Upper lobe of left lung (tissue), 6 donors: ENCODE results near the gene ANO4. TPM values are rescaled to one million over a fixed set of nuclear protein-coding genes. Genes with fewer than 3 reads are reported as not detected.

Source experiments
- ATAC-seq, 2 donors: fragments of 200-7000 bp; cut with Tn5 transposase; one replicate each; pipeline ENCODE4 v1.9.1; 2022; ENCODE audit warnings: mild to moderate bottlenecking in 2 of 2, moderate library complexity in 2 of 2; ENCODE audit not compliant: low FRiP score in 2 of 2
- DNase-seq, 2 donors: peaks; one replicate each; pipeline ENCODE4 v3.0.0-alpha.2; 2019 to 2020
- H3K27ac ChIP-seq, 4 donors: fragments of 200-600 bp; sonication (generic); one replicate each; pipeline ENCODE4 v1.5.1; 2016 to 2019
- H3K27me3 ChIP-seq, 4 donors: fragments of 200-600 bp; sonication (generic); one replicate each; pipeline ENCODE4 v1.5.1; 2017 to 2019
- H3K36me3 ChIP-seq, 4 donors: fragments of 200-600 bp; sonication (generic); one replicate each; pipeline ENCODE4 v1.5.1; 2016 to 2019
- H3K4me1 ChIP-seq, 4 donors: fragments of 200-600 bp; sonication (generic); one replicate each; pipeline ENCODE4 v1.5.1; 2018 to 2019
- H3K4me3 ChIP-seq, 4 donors: fragments of 200-600 bp; sonication (generic); one replicate each; pipeline ENCODE4 v1.5.1; 2017 to 2019; ENCODE audit warnings: mild to moderate bottlenecking in 2 of 4, moderate library complexity in 1 of 4
- H3K9me3 ChIP-seq, 4 donors: fragments of 200-600 bp; sonication (generic); one replicate each; pipeline ENCODE4 v1.5.1; 2018 to 2019
- EP300 ChIP-seq, 4 donors: sonication (generic); formaldehyde crosslinking; IDR thresholded peaks; one replicate each; pipeline ENCODE4 v1.5.1; 2017; ENCODE audit warnings: antibody characterized with exemption in 4 of 4, control low read depth in 2 of 4
- POLR2A ChIP-seq, 4 donors: fragments of 450-650 bp; IDR thresholded peaks; one replicate each; pipeline ENCODE4 v1.5.1; 2016 to 2017; ENCODE audit warnings: antibody characterized with exemption in 4 of 4, mild to moderate bottlenecking in 2 of 4
- POLR2AphosphoS5 ChIP-seq, 2 donors: sonication (generic); formaldehyde crosslinking; IDR thresholded peaks; one replicate each; pipeline ENCODE4 v1.5.1; 2017; ENCODE audit warnings: antibody characterized with exemption in 2 of 2
- WGBS, 2 donors: methylation state at CpG; one replicate each; pipeline ENCODE4 v1.1.5; 2017 to 2018; 5-methylcytosine and 5-hydroxymethylcytosine counted together
- total RNA-seq, 6 donors: library from RNA; depleted of rRNA in 4 of 6; stranded (reverse); fragments of >200 nt in 4 of 6; gene quantifications; one replicate each; pipeline versions ENCODE4 v1.1.0 to v1.2.1, GENCODE V29; 2016 to 2021
- TF ChIP-seq, protein P1 (sequence below), 6 experiments: fragments of 450-650 bp in 4 of 6; fragments of 200-600 bp in 2 of 6; sonication (generic) in 2 of 6; IDR thresholded peaks; one replicate each; pipeline ENCODE4 v1.5.1; 2016 to 2019; ENCODE audit warnings: antibody characterized with exemption in 6 of 6
- donor health status: DM: no; HTN: no; CAD: no; lungs with moderate emphysema.
- donor health status: DM: no; HTN: yes; CAD: no; lungs with severe emphysema.

ANO4 gene
- total RNA-seq, 6 donors from 2014 or later, result 0.17 to 1.2 (median 0.30) TPM; not detected in 3

DNA sequence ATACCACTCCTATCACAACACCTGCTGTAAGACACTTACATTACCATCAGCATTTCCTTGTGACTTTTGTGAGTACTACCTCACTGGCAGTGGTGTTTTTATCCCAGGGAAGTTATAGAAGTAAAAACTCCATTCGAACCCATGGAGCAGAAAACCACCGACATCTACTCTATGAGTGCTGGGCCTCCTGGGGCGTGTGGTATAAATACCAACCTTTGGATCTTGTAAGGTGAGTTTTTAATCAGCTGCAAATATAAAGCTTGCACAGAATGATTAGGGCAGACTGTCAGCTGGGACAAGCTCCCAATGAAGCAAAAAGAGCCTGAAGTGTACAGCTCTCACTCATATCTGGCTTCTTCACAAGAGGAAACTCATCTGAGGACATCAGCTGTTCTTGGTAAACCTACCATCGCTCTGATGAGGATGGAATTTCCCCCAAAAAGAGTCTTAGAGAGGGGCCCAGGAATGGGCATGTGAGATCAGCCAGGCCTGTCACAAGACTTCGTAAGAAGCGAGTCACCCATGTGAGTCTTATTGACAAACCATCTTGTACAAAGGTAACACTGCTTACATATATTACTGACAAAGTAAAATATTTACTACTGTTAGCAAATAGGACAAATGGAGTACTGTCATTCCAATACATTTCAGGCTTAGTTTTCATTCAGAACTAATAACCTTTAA, 245.4 kb downstream of the ANO4 start:
- Histone ChIP-seq H3K36me3 (no peaks in the 10 kb centered on the region), H3K4me1 (no peaks in the 10 kb centered on the region), H3K27ac (no peak overlapping the region), H3K4me3 (no peak overlapping the region), H3K27me3 (no peaks in the 10 kb centered on the region), H3K9me3 (no peaks in the 10 kb centered on the region)
- DNase-seq, result no peak
- 90 to 92% methylated on average over 6 of the region's 6 CpGs for WGBS, 2 donors
- TF ChIP-seq POLR2A (IDR thresholded peaks at IDR 0.05), result no peak
- TF ChIP-seq POLR2AphosphoS5 (IDR thresholded peaks at IDR 0.05), result no peak
- TF ChIP-seq, protein P1, sequence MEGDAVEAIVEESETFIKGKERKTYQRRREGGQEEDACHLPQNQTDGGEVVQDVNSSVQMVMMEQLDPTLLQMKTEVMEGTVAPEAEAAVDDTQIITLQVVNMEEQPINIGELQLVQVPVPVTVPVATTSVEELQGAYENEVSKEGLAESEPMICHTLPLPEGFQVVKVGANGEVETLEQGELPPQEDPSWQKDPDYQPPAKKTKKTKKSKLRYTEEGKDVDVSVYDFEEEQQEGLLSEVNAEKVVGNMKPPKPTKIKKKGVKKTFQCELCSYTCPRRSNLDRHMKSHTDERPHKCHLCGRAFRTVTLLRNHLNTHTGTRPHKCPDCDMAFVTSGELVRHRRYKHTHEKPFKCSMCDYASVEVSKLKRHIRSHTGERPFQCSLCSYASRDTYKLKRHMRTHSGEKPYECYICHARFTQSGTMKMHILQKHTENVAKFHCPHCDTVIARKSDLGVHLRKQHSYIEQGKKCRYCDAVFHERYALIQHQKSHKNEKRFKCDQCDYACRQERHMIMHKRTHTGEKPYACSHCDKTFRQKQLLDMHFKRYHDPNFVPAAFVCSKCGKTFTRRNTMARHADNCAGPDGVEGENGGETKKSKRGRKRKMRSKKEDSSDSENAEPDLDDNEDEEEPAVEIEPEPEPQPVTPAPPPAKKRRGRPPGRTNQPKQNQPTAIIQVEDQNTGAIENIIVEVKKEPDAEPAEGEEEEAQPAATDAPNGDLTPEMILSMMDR (IDR thresholded peaks at IDR 0.05), result no peak
- no peak for ATAC-seq

GRCh38 chr12:101040936-101041335, 246.4 kb downstream of the ANO4 start:
- H3K36me3 ChIP-seq, result no peaks in the 10 kb centered on the region
- no peak overlapping the region for H3K27ac ChIP-seq
- no peaks in the 10 kb centered on the region for H3K4me1 ChIP-seq
- H3K27me3 ChIP-seq, result no peaks in the 10 kb centered on the region
- H3K9me3 ChIP-seq, result no peaks in the 10 kb centered on the region
- no peak for ATAC-seq
- TF ChIP-seq POLR2A (IDR thresholded peaks at IDR 0.05), result no peak
- no peak for TF ChIP-seq POLR2AphosphoS5 (IDR thresholded peaks at IDR 0.05)
- no peak for TF ChIP-seq EP300 (IDR thresholded peaks at IDR 0.05)
- TF ChIP-seq, protein P1 (IDR thresholded peaks at IDR 0.05), result no peak
- no peak overlapping the region for H3K4me3 ChIP-seq
- no peak for DNase-seq

DNA sequence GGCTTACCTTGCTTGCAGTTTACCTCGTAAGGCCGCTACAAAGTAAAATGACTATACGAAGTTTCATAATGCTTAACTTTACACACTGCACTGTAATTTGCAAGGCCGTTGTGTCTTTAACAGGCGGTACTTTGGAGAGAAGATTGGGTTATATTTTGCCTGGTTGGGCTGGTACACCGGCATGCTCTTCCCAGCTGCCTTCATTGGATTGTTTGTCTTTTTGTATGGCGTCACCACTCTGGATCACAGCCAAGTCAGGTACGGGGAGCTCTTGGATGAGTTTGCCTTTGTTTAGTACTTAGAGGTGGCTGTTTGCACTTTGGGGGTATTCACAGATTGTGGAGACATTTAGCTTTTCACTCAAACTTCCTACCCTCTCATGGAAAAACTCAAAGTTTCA, 247.6 kb downstream of the ANO4 start:
- WGBS, 2 donors, result 82 to 83% methylated on average over 8 of the region's 8 CpGs
- no peak for DNase-seq
- H3K9me3 ChIP-seq, result no peaks in the 10 kb centered on the region
- TF ChIP-seq POLR2A (IDR thresholded peaks at IDR 0.05) (no peak), POLR2AphosphoS5 (IDR thresholded peaks at IDR 0.05) (no peak), EP300 (IDR thresholded peaks at IDR 0.05) (no peak)
- TF ChIP-seq, protein P1 (IDR thresholded peaks at IDR 0.05), result no peak
- H3K4me3 ChIP-seq, result no peak overlapping the region
- no peak overlapping the region for H3K27ac ChIP-seq
- no peaks in the 10 kb centered on the region for H3K36me3 ChIP-seq
- no peak for ATAC-seq
- H3K4me1 ChIP-seq, result no peaks in the 10 kb centered on the region
- no peaks in the 10 kb centered on the region for H3K27me3 ChIP-seq

GRCh38 chr12:101044512-101045059, 250.0 kb downstream of the ANO4 start:
- DNase-seq (no peak), ATAC-seq (no peak)
- no peaks in the 10 kb centered on the region for H3K4me1 ChIP-seq
- no peak overlapping the region for H3K4me3 ChIP-seq
- TF ChIP-seq POLR2A (IDR thresholded peaks at IDR 0.05) (no peak), EP300 (IDR thresholded peaks at IDR 0.05) (no peak), POLR2AphosphoS5 (IDR thresholded peaks at IDR 0.05) (no peak)
- TF ChIP-seq, protein P1 (IDR thresholded peaks at IDR 0.05), result no peak
- no peaks in the 10 kb centered on the region for H3K9me3 ChIP-seq
- H3K27me3 ChIP-seq, result no peaks in the 10 kb centered on the region
- WGBS, 2 donors, result 78 to 82% methylated on average over 2 of the region's 2 CpGs
- H3K27ac ChIP-seq, result no peak overlapping the region
- H3K36me3 ChIP-seq, result no peaks in the 10 kb centered on the region
